NCI-H1694 treated with DMSO at 0.1 percent for 48 hours (cell line): ENCODE data around the gene CFAP45.

ENCODE experiments used
- DNase-seq: peaks from one replicate; lab custom pipeline; 2025; lab: John Stamatoyannopoulos, UW

CFAP45 gene

GRCh38 chr1:159877695-159878444 lies 22.1 kb downstream of the CFAP45 start:
- no peak for DNase-seq

DNA sequence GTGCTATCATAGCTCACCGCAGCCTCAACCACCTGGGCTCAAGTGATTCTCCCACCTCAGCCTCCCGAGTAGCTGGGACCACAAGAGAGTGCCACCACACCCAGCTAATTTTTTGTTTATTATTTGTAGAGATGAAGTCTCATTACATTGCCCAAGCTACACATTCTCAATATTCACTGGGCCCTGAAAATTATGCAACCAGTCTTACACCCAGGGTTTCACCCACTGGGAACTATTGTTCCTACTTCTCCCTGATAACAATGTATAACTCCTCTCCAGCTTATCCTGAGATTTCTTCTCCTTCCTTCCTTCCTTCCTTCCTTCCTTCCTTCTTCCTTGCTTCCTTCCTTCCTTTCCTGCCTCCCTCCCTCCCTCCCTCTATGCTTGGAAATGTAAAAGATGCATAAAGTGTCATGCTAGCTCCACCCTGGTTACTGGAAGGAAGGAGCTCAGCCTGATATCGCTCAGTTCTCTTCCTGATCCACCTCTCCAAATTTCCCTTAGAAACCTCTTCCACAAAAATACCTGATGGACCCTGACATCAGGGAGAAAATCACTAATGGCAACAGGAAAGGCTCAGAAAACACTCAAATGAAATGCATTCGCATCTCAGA lies 26.3 kb downstream of the CFAP45 start:
- no peak for DNase-seq

GRCh38 chr1:159872891-159873290 lies 27.1 kb downstream of the CFAP45 start:
- no peak for DNase-seq

DNA sequence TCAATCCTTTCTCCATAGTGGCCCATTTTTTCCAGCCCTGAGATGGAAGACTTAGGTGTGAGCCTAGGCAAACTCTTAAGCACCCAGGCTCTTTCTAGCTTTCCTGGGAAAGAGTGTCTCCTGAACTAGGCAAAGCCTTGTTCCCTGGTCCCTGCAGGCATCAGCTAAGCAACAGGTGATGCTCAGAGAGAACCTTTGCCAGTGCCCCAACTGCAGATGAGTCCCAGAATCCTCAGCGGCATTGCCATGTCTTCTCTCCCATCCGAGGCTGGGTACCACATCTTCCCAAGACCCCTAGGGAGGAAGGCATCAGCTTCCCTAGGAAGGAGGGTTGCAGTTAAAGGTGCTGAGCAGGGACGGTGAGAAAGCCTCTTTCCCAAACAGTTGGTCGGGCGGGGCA lies 29.3 kb downstream of the CFAP45 start:
- DNase-seq: no peak

- no peak for DNase-seq
Measured at GRCh38 chr1:159869607-159870006, 30.4 kb downstream of the CFAP45 start.

DNA sequence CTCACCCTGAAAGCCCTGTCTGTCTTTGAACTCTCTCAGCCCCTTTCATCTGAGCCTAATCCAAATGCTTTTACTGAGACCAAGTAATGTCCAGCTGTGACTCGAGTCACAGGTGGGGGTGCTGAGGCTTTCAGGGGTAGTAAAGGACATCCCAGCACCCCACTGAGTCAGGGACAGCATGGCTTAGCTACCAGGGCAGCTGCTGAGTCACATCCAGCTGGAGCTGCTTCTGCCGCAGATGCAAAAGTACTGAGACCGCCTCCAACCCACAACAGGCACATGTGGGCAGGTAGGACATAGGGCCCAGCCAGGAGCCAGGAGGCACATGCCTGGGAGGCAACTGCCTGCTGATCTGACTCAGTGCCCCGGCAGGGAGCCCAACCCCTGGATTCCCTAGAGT lies 30.8 kb downstream of the CFAP45 start:
- no peak for DNase-seq

GRCh38 chr1:159868766-159869165 lies 31.2 kb downstream of the CFAP45 start:
- DNase-seq: peak; percentile 53

DNA sequence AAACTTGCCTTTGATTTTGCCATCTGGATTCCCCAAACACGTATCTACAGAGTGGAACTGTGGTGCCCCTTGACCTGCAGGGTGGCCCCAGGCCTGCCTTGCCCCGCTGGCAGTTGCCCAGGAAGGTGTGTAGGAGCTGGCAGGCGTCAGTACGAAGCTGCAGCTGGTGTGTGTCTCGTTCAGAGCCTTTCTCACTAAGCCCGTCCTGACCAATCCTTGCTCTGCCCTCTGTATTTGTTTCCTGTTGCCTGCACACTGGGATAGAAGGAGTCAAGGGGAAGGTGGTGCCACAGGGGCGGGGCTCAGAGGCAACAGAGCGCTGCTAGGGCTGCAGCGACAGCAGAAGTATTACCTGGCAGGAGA lies 32.3 kb downstream of the CFAP45 start:
- peak; percentile 68 for DNase-seq

GRCh38 chr1:159866905-159867663 lies 32.9 kb downstream of the CFAP45 start:
- DNase-seq: no peak

DNA sequence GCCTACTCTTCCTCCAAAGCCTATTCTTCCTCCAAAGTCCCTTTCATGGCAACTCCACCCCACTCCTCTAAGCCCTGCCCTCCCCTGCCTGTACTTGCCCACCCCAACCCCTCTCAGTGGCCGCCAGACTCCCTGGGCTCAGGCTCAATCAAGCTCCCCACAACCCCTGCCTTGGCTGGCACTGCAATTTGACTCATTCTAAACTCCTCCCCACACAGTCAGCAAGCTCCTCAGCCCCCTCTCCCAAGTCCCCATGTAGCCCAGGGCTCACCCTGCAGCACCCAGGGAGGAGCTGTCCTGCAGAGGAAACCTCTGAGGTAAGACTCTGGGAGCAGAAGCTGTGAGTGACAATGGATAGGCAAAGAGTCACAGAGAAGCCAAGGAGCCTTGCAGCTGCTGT lies 33.9 kb downstream of the CFAP45 start:
- no peak for DNase-seq

DNA sequence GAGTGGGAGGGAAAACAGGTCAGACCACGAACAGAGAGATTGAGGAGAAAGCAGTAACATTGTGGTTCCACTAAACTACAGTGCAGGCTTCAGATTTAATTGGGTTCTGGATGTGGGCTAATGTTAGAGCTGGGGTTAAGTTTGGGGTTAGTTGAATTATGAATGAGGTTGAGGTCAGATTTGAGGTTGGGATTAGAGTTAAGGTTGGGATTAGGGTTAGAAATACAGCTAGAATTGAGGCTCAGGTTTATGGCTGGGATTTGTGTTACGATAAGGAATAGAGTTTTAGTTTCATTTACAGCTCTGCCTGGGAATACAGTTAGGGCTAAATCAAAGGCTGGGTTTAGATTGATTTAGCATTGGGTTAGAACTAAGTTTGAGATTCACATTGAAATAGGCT lies 35.7 kb downstream of the CFAP45 start:
- no peak for DNase-seq

DNA sequence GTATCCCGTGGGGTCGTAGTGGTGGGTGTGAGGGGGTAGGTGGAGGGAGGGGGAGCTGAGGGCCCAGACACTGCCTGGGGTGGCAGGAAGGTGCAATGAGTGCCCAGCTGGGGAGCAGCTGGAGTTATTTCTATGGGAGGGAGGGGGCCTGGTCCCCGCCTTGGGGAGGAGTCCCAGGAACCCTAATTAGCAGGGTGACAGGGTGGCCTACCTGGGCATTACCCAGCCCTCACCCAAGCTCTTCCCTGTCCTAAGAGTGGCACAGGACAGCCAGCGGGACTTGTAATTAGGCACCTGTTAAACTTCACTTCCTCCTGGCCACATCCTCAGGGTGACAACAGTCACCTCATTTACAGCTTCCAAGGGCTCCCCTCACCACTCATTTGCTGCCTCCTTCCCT lies 37.4 kb downstream of the CFAP45 start, which contains the start of gene VSIG8:
Gene VSIG8, minus strand, starts transcription at position 101 of the 400 bp plus-strand sequence. CDS start 136 bp downstream, outside the sequence.
- DNase-seq: no peak

- no peak for DNase-seq
Measured at GRCh38 chr1:159862031-159862430, 37.9 kb downstream of the CFAP45 start.

GRCh38 chr1:159861218-159861617 lies 38.7 kb downstream of the CFAP45 start:
- DNase-seq: no peak

DNA sequence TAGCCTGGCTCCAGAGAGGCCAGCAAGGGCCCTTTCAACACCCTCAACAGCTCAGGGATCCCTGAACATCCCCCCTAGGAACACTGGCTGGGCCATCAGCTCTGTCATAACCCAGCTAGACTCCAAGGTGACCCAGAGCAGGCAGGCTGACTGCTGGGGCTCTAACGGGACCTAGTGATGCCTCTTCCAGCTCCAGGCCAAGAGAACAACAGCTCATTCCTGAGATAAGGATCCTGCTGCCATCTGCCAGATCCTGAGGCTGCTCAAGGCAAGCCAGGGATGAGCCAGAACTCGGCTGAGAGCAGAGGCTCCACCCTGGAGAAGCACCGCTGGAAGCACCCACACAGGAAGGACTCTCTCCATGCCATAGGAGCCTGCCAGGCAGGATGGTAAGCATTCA lies 39.5 kb downstream of the CFAP45 start:
- DNase-seq: peak; percentile 25

GRCh38 chr1:159859767-159860322 lies 40.1 kb downstream of the CFAP45 start:
- DNase-seq: no peak

- no peak for DNase-seq
Measured at GRCh38 chr1:159857889-159858288, 42.1 kb downstream of the CFAP45 start.

GRCh38 chr1:159856576-159856975 lies 43.4 kb downstream of the CFAP45 start:
- no peak for DNase-seq

- DNase-seq: no peak
Measured at GRCh38 chr1:159855709-159856108, 44.3 kb downstream of the CFAP45 start.

DNA sequence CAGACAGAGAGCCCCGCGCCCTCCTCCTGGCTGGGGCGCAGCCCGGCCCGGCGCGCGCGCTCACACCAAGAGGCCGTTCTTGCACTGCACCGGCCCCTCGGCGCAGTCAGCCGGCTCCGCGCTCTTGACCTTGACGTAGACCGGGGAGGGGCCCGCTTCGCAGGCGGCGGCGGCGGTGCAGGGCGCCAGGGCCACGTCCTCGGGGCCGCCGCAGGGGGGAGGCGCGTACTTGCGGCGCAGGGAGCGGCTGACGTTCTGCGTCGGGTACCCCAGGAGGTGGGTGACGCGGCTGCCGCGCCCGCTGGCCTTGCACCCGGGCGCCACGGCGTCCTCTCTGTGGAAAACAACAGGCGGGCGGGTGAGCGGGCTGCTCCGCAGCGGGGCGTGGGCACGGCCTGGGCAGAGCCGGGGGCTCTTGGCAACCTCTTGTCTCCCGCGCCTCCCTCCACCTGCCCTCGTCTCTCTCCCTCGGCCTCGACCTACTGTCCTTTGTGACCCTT lies 45.2 kb downstream of the CFAP45 start:
- DNase-seq: peak; percentile 34

DNA sequence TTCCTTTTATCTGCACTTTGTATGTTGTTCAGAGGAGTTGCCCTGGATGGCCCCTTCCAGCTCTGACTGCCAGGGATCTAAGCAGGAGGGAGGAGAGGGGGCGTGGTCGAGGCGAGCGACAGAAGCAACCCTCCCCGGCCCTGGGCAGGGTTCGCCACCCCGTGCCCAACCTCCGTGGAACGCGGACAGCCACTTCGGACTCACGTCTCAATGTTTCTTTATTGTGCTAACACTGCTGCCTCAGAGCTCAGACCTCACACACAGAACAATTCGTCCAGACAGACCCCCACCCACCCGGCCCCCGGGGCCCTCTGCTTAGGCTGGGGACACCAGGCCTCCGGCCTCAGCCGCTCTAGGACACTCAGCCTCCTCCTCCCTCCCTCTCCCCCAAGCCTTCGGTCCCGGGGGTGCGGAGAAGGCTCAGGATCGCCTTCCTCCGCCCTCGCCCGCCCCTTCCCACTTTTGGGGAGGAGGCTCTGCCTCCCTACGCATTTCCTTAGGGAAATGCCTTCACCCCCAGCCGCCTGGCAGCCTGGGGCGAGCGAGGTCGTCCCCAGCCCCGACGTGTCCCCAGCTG lies 45.8 kb downstream of the CFAP45 start:
- peak; percentile 12 for DNase-seq
